Breast epithelium (tissue), 3 donors: Measurements from ENCODE around the gene CGN.

Experiments used
- CTCF ChIP-seq, 3 donors: fragments of 450-650 bp; IDR thresholded peaks; one replicate each; pipeline ENCODE4 v1.5.1; 2016 to 2017; ENCODE audit warnings: antibody characterized with exemption in 3 of 3, mild to moderate bottlenecking in 3 of 3, moderate library complexity in 3 of 3
- POLR2A ChIP-seq: fragments of 450-650 bp; IDR thresholded peaks from one replicate; pipeline ENCODE4 v1.6.1; 2016; ENCODE audit warnings: antibody characterized with exemption, mild to moderate bottlenecking, moderate library complexity
- POLR2AphosphoS5 ChIP-seq, 3 donors: sonication (generic); formaldehyde crosslinking; IDR thresholded peaks; one replicate each; pipeline ENCODE4 v1.6.1; 2017; ENCODE audit warnings: antibody characterized with exemption in 3 of 3

GRCh38 chr1:151556052-151556451 is 44.9 kb downstream of the CGN start:
- TF ChIP-seq CTCF (IDR thresholded peaks at IDR 0.05) (no peak), POLR2AphosphoS5 (IDR thresholded peaks at IDR 0.05) (no peak), POLR2A (no peak)
